Measurements from ENCODE around the gene PRDM11.
A peak's percentile ranks its signal among the peaks of the same experiment; 100 is the strongest.

Gene PRDM11

GRCh38 chr11:45144126-45145082 is 2.0 kb upstream of the PRDM11 start:
- no peaks in the 10 kb centered on the region for H3K4me1 ChIP-seq
- H3K36me3 ChIP-seq, result no peaks in the 10 kb centered on the region
- no peak for TF ChIP-seq CTCF (IDR thresholded peaks at IDR 0.05; ENCODE audit: low read depth, low read length)
- H3K27me3 ChIP-seq, result no peaks in the 10 kb centered on the region
- H3K9me3 ChIP-seq, result no peaks in the 10 kb centered on the region
- no peak overlapping the region for H3K4me3 ChIP-seq (ENCODE audit: low read depth, low read length)
- no peak for DNase-seq

- Histone ChIP-seq H3K9me3 (no peaks in the 10 kb centered on the region), H3K36me3 (no peaks in the 10 kb centered on the region), H3K4me3 (ENCODE audit: low read depth, low read length) (no peak overlapping the region), H3K4me1 (no peaks in the 10 kb centered on the region), H3K27me3 (no peaks in the 10 kb centered on the region)
- DNase-seq, result no peak
- TF ChIP-seq CTCF (IDR thresholded peaks at IDR 0.05; ENCODE audit: low read depth, low read length), result no peak
These were observed 1.4 kb upstream of the PRDM11 start for GRCh38 chr11:45145083-45145378.

- no peaks in the 10 kb centered on the region for H3K27me3 ChIP-seq
- peak overlapping the region; percentile 69 for H3K4me3 ChIP-seq (ENCODE audit: low read depth, low read length)
- H3K9me3 ChIP-seq, result no peaks in the 10 kb centered on the region
- no peak for DNase-seq
- H3K4me1 ChIP-seq, result no peaks in the 10 kb centered on the region
- no peak for TF ChIP-seq CTCF (IDR thresholded peaks at IDR 0.05; ENCODE audit: low read depth, low read length)
- no peaks in the 10 kb centered on the region for H3K36me3 ChIP-seq
These were observed 914 bp upstream of the PRDM11 start for GRCh38 chr11:45145379-45146071.

GRCh38 chr11:45147017-45147728 is 734 bp downstream of the PRDM11 start:
- Histone ChIP-seq H3K27me3 (no peaks in the 10 kb centered on the region), H3K36me3 (no peaks in the 10 kb centered on the region), H3K9me3 (no peaks in the 10 kb centered on the region), H3K4me3 (ENCODE audit: low read depth, low read length) (peak overlapping the region; percentile 71), H3K4me1 (peaks cover 5% of the 10 kb centered on the region; the same call in 1 of the 2 replicates)
- peak; percentile 89 for DNase-seq
- no peak for TF ChIP-seq CTCF (IDR thresholded peaks at IDR 0.05; ENCODE audit: low read depth, low read length)

GRCh38 chr11:45147891-45148675 is 1.6 kb downstream of the PRDM11 start:
- Histone ChIP-seq H3K9me3 (no peaks in the 10 kb centered on the region), H3K4me1 (peaks cover 5% of the 10 kb centered on the region; the same call in 1 of the 2 replicates), H3K36me3 (no peaks in the 10 kb centered on the region), H3K4me3 (ENCODE audit: low read depth, low read length) (peak overlapping the region; percentile 71), H3K27me3 (no peaks in the 10 kb centered on the region)
- TF ChIP-seq CTCF (IDR thresholded peaks at IDR 0.05; ENCODE audit: low read depth, low read length), result no peak
- DNase-seq, result no peak

Measured in BE2C (cell line).